ENCODE measurements around the gene PXYLP1.

Gene PXYLP1

DNA sequence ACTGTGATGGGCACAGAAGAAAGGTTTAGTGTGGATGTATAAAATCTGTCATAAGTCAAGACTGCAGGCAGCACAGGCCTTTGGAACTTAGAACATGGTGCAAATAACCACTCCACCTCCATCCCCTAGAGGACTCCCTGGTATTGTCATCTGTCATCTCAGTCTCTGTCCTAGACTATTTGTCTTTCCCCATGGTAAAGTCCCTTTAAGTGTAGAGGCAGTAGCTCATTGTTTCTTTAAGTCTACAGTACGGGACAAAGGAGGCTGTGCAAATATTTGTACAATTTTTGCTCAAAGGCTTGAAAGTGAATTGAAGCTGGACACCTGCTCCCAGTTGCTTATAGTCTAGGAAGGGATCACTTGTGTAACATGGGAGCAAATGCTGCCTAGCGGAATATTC lies 3.2 kb upstream of the PXYLP1 start:
- no peak for DNase-seq

DNA sequence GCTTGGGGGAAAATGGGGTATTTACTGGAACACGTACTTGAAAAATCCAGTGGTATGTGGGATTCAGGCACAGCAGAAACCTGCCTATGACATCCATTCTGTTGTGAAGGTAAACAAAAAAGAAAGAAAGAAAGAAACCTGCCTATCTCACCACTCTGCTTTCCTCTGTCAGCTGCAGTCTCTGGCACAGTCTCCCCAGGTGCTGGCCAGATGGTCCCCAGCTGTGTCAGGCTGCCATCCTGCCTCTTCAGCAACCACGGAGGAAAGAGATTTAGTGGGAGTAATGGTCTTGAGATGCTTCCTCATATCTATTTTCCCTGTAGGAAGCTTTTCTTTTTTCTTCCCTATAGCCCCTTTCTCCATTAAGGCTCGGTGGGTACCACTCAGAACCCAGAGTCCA lies 2.5 kb upstream of the PXYLP1 start:
- no peak for DNase-seq

DNA sequence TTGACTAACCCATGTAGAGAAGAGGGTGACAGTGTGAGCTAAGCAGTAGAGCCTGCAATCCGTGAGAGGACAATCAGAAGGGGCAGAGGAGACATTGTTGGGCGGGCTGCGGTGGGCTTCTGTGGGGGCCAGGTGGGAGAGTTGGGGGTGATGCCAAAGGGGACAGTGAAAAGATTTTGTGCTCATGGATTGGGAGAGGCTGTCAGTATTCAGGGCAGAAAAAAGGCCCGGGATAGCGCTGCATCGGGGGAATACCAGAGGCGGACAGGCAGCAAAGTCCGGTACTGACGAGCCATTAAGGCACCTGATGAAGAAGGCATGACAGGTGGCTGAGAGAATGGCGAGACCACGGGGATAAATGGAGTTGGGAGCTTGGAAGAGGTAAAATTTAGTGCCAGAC lies 1.3 kb upstream of the PXYLP1 start:
- no peak for DNase-seq

DNA sequence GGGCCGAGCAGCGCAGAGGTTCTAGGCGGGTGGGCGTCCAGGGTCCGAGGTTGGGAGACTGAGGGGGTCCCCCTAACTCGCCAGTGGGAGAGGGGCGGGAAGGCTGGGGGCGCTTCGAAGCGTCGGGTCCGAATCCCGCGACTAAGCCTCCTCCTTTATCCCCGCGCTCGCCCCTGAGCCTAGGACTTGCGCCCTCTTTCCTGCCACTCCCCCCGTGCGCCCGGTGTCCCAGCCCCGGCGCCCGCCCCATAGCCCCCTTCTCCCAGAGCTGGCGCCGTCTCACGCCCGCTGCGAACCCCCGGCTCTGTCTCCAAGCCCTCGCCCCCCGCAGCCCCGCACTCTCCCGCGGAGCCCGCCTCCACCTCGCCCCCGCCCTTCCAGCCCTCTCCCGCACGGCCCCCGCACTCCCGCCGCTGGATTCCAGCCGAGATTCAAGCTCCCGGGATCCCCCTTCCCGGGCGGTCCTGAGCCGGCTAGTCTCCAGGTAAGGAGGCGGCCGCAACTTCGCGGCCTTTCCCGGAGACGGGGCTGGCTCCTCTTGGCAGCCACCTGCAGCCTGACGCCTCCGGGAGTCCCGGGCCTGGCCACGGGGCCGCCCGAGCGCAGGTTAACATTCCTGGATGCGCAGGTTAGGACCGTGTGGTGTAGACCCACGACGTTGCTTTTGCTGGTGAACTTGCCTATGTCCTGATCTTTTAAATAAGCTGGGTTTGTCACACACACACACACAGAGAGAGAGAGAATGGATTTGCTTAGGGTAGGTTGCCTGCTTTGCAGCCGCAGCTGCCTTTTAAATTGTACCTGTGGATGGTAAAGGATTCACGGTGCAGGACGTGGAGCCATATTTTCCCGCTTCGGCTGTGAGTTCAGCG lies 563 bp downstream of the PXYLP1 start:
- no peak for DNase-seq

GRCh38 chr3:141233457-141234161 lies 2.0 kb downstream of the PXYLP1 start:
- no peak for DNase-seq

DNA sequence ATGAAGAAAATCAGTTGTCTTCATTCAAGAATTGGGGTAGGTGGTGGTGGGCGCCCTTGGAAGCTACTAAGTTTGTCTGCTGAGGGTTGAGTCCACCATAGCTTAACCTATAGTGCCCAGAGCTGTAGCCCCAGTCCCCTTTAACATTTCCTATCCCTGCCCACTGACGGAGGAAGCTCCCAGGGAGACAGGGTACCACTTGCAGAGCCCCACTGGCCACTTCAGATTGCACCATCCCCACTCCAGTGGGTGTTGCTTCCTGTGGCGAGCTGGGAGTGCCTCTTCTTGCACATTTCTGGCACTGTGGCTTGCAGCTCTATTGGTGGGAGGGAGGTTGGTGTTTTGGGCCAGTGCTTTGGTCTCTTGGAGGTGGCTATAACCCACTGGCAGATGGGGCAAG lies 2.7 kb downstream of the PXYLP1 start:
- DNase-seq = peak; percentile 76 to 86

DNA sequence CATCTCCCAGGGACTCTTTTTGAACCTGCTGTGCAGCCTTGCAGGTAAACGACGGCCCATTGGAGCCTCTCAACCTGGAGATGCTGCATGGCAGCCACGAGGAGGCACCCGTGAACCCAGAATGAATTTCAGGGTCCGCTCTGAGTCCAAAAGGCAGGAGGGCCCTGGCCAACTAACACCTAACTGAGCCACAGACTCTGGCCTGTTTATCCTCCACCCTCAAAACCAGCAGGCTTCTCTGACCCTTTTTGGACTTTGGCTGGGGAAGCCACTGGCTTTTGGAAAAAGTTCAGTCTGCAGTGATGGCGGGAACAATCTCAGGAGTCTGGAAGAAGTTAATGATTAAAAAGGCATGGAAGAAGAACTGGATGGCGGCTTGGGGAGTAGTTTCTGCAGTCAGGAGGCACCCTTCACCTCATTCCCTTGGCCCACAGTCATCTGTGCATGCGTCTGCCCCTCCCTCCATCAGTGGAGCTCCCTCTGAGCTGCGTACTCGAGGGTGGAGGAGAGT lies 4.1 kb downstream of the PXYLP1 start:
- no peak for DNase-seq

DNA sequence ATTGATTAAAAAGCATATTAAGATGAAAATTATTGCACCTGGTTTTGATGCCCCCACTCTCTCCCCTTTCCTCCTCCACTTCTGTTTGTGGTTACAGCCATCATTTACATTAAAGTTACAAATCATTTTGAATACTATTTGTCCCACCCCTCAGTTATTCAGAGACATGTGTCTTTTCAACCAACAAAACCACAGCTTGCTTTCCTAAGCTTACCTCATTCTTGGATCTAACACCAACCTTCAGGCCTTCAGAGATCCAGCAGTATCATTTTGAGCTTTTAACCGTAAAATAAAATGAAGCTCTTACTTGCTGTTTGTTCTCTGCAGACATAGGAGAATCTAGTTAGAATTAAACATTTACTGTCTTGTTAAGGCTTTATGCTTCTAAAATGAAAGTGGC lies 4.7 kb downstream of the PXYLP1 start:
- no peak for DNase-seq

- DNase-seq = no peak
Observed at GRCh38 chr3:141237701-141238521, 6.3 kb downstream of the PXYLP1 start.

- DNase-seq = no peak
Observed at GRCh38 chr3:141239511-141240281, 8.1 kb downstream of the PXYLP1 start.

DNA sequence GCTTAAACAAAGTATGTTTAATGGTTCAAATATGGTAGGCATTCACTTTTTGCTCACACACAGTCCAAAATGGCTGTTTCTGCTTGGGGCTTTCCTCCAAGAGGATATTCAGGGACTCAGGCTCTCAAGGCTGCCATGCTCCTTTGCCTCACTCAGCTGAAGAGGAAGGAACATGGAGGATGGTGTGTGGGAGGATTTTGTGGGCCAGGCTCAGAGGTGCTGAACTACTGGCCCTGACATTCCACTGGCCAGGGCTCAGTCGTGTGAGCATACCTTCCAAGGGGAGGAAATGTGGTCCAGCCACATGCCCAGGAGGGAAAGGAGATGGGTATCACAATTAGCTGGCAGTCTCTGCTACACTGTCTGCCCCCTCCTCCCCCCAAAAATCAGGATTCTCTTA lies 8.7 kb downstream of the PXYLP1 start:
- peak; percentile 45 to 77 for DNase-seq

DNA sequence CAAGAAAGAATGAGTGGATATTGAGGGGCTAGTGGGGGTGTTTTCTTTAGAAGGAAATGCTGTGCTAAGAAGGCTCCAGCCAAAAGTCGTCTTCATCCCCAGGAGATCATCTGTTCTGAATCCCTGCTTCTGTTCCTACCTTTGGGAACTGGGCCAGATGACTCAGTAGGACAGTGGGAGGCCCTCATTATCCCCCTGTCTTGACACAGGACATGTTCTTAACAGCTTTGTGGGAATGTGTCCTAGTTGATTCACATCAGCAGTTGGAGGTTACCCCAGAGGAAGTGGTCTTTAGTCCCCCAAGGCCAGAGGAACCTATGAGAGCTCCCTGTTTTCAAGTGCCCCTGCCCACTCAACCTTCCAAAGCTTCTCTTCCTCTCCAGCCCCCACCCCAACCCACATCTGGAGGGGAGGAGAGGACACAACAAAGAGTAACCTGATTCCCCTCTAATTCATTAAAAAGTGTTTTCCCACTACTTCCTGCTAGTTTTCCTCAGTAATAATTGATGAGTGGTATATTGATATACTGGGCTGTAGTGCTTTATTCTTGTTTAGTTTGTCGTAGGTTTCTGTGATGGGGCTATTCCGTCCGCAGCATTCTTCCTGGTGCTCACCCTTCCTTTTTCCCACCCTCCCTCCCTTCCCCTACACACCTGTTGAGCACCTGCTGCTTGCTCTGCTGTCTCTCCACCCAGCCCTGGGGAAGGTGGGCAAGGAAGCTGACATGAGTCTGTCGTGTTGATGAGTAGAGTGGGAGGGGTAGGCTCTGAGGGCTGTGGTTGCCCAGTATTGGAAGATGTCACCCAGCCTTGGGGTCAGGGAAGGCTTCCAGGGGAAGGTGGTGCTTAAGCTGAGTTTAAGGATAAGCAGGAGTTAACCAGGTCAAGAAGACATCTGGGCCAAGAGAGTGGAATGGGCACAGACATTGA lies 9.3 kb downstream of the PXYLP1 start:
- DNase-seq = no peak

DNA sequence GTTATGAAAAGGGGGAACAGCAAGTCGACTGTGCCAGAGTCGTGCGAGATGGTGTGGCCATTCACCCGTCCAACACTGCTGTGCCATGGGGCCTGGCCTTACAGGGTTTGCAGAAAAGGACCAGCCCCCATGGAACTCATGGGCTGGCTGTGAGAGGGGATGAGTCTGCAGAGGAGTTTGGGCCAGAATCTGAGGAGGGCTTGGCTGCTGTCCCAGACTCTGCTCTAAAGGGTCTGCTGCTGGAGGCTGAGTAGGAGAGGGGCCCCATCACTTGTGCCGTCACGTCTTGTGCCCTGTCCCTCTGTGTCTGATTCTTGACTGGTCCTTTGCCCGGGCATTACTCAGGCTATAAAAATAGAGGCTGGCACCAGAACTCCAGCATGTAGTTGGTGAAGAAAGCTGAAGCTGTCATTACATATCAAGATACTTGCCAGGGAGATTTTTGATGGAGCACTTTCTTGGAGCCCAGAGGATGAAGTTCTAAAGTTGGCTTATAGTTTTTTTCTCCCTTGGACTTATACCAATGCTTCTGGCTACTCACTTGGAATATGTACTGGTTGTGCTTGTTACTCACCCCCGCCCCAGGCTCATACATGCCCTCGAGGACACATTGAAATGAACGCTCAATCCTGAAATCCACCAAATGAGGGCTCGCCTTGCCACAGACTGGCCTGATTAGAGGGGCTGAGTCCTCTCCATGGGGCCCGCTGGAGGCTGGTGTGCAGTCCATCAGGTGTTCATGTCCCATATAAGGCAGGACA lies 10.2 kb downstream of the PXYLP1 start:
- no peak for DNase-seq

DNA sequence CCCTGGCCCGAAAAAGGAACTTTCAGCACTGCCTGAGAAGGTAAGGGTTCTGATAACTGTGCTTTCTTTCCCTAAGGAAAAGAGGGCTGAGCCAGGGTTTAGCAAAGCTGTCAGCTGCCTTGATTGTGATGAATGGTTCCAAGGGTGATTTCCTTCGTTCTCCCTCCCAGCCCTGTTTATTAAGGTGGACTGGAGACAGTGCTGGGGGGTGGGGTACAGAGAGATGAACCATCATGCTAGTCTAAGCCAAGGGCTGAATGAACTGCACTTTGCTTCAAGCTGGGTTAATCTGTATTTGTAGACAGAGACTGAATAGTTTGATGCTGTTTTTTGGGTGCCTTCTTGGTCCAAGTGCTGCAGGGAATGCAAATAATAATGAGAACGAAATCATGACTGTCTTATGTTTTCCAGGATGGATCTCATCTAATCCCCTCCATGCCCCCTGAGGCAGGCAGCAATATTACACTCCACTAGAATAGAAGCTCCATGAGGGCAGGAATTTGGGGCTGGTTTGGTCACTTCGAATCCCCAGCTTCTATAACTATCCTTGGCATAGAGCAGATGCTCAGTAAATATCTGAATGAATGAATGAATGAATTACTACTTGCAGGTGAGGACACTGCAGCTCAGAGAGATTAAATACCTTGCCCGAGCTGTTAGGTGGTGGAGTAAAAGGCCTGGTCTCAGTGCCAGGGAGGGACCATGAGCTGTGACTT lies 10.9 kb downstream of the PXYLP1 start:
- DNase-seq = no peak

DNA sequence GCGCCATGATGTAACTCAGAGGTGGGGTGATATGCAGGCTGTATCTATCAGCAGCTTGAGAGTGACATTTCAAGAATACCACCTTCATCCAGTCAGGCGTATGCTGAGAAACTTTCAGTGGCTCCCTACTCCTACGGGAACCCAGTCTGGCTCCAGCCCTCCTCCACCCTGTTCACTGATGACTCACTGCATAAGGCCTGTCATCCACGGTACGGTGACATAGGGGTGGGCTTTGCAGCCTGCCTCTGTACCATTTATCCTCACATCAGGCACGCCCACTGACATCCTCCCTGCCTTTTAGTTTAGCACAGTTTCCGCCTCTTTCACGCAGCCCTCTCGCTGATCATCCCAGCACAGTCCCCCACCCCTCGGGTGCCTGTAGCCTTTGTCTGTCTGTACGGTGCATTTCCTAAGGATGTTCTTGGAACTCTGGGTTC lies 11.7 kb downstream of the PXYLP1 start:
- DNase-seq = peak; percentile 9 to 52

DNA sequence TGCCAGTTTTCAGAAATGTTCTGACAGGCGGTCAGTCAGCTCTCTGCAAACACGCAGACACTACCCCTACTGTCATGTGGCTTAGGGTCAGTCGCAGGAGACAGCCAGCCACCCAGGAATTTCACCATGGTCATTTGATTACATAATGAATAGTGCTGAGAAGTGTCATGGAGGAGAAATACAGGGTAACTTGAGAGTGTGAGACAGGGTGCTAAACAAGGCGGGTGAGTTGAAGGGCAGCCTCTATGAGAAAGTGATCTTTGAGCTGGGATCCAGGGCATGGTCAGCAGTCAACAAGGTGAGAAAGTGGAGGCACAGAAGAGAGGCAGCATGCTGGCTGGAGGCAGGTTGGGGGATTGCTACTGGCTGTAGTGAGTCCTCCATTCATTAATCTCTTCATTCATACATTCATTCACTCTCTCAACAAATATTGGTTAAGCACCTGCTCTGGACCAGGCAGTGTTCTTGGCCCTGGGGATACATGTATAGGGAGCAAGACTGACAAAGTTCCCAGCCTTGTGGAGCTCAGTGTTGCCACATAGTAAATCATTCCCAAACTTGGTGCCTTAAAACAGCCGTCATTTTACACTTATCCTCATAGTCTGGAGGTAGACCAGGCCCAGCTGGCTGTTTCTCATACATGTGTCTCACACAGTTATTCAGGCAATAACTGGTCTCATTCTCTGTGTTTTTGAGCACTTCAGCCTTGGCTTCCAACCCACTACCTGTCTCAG lies 14.8 kb downstream of the PXYLP1 start:
- peak; percentile 10 to 25 for DNase-seq

GRCh38 chr3:141246958-141247301 lies 15.3 kb downstream of the PXYLP1 start:
- DNase-seq = no peak

DNA sequence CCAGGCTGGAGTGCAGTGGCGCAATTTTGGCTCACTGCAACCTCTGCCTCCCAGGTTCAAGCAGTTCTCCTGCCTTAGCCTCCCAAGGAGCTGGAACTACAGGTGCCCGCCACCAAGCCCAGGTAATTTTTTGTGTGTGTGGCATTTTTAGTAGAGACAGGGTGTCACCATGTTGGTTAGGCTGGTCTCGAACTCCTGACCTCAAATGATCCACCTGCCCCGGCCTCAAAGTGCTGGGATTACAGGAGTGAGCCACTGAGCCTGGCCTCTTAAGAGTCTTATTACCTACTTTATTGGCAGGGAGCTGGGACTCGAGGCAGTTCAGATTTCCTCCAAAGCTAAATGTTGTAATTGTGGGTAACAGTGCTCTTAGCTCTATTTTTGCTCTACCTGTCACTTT lies 16.4 kb downstream of the PXYLP1 start:
- no peak for DNase-seq

DNA sequence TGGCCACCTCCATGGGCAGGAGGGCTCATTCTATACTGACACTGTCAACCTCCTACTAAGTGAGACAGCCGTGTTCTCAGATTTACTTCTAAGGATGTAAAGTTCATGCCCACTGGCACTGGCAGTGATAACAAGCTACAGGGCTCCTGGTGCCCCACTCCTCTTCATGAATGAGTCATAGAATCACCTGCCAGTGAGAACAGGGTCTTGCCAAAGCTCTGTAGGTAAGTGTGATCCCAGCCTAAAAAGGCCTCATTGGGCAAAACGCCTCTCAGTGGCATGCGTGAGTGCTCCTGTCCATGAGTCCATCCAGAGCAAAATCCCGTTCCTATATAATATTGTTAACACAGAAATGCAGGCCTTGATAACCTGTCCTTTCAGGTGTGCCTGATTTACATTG lies 17.4 kb downstream of the PXYLP1 start:
- DNase-seq = no peak
